ENCODE data around the gene HEYL.
"Not testable (repeated sequence)": the region's sequence is repeated elsewhere in the genome, so short reads cannot be mapped to it uniquely, and the experiment has no call there.

The HEYL gene

DNA sequence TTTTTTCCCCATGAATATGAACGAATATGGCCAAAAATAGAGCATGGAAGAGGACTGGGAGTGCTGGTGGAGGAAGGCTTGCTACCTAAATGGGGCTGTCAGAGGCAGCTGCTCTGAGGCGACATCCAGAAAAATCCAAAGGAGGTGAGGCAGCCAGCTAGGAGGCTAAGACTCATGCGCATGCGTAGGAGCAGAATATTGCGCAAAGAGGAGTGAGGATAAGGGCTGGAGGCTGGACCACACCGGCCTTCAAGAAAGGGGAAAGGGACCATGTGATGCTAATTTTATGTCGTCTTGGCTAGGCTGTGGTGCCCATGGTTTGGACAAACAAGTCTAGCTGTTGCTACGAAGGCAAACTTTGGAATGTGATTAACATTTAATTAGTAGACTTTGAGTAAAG is 30.5 kb downstream of the HEYL start:
- Histone ChIP-seq H3K4me3 (replicated peaks; ENCODE audit: low read depth, low read length) (no peak overlapping the region), H3K27me3 (replicated peaks; ENCODE audit: control insufficient read depth, insufficient read depth, low read length) (no peaks in the 10 kb centered on the region), H3K36me3 (ENCODE audit: control insufficient read depth, insufficient read depth, low read length) (no peaks in the 10 kb centered on the region)
- DNase-seq (ENCODE audit: extremely low read depth, insufficient read length) = no peak
- TF ChIP-seq, protein P1, sequence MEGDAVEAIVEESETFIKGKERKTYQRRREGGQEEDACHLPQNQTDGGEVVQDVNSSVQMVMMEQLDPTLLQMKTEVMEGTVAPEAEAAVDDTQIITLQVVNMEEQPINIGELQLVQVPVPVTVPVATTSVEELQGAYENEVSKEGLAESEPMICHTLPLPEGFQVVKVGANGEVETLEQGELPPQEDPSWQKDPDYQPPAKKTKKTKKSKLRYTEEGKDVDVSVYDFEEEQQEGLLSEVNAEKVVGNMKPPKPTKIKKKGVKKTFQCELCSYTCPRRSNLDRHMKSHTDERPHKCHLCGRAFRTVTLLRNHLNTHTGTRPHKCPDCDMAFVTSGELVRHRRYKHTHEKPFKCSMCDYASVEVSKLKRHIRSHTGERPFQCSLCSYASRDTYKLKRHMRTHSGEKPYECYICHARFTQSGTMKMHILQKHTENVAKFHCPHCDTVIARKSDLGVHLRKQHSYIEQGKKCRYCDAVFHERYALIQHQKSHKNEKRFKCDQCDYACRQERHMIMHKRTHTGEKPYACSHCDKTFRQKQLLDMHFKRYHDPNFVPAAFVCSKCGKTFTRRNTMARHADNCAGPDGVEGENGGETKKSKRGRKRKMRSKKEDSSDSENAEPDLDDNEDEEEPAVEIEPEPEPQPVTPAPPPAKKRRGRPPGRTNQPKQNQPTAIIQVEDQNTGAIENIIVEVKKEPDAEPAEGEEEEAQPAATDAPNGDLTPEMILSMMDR (IDR thresholded peaks at IDR 0.05; ENCODE audit: insufficient read depth, low read length, poor library complexity, severe bottlenecking) = no peak

DNA sequence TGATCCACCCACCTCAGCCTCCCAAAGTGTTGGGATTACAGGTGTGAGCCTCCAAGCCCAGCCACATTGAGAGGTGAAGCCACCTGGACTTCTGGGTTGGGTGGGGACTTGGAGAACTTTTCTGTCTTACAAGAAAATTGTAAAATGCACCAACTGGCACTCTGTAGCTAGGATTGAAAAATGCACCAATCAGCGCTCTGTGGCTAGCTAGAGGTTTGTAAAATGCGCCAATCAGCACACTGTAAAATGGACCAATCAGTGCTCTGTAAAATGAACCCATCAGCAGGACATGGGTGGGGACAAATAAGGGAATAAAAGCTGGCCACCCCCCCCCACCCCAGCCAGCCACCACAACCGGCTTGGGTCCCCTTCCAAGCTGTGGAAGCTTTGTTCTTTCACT is 35.8 kb downstream of the HEYL start:
- H3K27me3 ChIP-seq (replicated peaks; ENCODE audit: control insufficient read depth, insufficient read depth, low read length); H3K4me3 ChIP-seq (replicated peaks; ENCODE audit: low read depth, low read length); H3K36me3 ChIP-seq (ENCODE audit: control insufficient read depth, insufficient read depth, low read length); DNase-seq (ENCODE audit: extremely low read depth, insufficient read length): not testable (repeated sequence)

GRCh38 chr1:39601667-39602255 is 37.7 kb downstream of the HEYL start:
- H3K36me3 ChIP-seq (ENCODE audit: control insufficient read depth, insufficient read depth, low read length); DNase-seq (ENCODE audit: extremely low read depth, insufficient read length); H3K4me3 ChIP-seq (replicated peaks; ENCODE audit: low read depth, low read length); H3K27me3 ChIP-seq (replicated peaks; ENCODE audit: control insufficient read depth, insufficient read depth, low read length): not testable (repeated sequence)

GRCh38 chr1:39596163-39596562 is 43.3 kb downstream of the HEYL start:
- no peak for DNase-seq (ENCODE audit: extremely low read depth, insufficient read length)
- H3K36me3 ChIP-seq (ENCODE audit: control insufficient read depth, insufficient read depth, low read length) = no peaks in the 10 kb centered on the region
- no peaks in the 10 kb centered on the region for H3K27me3 ChIP-seq (replicated peaks; ENCODE audit: control insufficient read depth, insufficient read depth, low read length)
- H3K4me3 ChIP-seq (replicated peaks; ENCODE audit: low read depth, low read length) = no peak overlapping the region
- TF ChIP-seq, protein P1 (IDR thresholded peaks at IDR 0.05; ENCODE audit: insufficient read depth, low read length, poor library complexity, severe bottlenecking) = no peak

DNA sequence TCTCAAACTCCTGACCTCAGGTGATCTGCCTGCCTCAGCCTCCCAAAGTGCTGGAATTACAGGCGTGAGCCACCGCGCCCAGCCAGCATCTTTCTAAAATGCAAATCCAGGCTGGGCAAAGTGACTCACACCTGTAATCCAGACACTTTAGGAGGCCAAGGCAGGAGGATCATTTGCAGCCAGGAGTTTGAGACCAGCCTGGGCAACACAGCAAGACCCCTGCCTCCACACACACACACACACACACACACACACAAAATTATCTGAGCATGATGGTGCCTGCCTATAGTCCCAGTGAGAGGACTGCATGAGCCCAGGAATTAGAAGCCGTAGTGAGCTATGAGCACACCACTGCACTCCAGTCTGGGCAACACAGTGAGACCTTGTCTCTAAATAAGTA is 46.1 kb downstream of the HEYL start:
- no peak overlapping the region for H3K4me3 ChIP-seq (replicated peaks; ENCODE audit: low read depth, low read length)
- H3K27me3 ChIP-seq (replicated peaks; ENCODE audit: control insufficient read depth, insufficient read depth, low read length) = no peaks in the 10 kb centered on the region
- H3K36me3 ChIP-seq (ENCODE audit: control insufficient read depth, insufficient read depth, low read length) = no peaks in the 10 kb centered on the region
- no peak for DNase-seq (ENCODE audit: extremely low read depth, insufficient read length)
- TF ChIP-seq, protein P1 (IDR thresholded peaks at IDR 0.05; ENCODE audit: insufficient read depth, low read length, poor library complexity, severe bottlenecking) = no peak

DNA sequence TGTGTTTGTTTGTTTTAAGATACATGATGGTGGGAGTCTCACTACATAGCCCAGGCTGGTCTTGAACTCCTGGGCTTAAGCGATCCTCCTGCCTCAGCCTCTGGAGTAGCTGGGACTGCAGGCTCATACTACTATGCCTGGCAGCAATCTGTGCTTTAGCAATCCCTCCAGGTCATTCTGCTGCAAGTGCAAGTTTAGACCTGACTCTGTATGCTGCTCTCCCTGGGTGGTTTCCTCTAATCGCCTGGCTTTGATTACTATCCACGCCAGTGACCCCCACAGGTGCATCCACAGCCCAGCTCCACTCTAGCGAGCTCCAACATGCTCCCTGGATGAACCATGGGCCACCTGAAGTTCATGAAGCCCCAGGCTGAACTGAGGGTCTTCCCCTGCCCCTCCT is 47.4 kb downstream of the HEYL start:
- H3K36me3 ChIP-seq (ENCODE audit: control insufficient read depth, insufficient read depth, low read length) = no peaks in the 10 kb centered on the region
- no peaks in the 10 kb centered on the region for H3K27me3 ChIP-seq (replicated peaks; ENCODE audit: control insufficient read depth, insufficient read depth, low read length)
- no peak for DNase-seq (ENCODE audit: extremely low read depth, insufficient read length)
- H3K4me3 ChIP-seq (replicated peaks; ENCODE audit: low read depth, low read length) = no peak overlapping the region
- TF ChIP-seq, protein P1 (IDR thresholded peaks at IDR 0.05; ENCODE audit: insufficient read depth, low read length, poor library complexity, severe bottlenecking) = no peak

- Histone ChIP-seq H3K36me3 (ENCODE audit: control insufficient read depth, insufficient read depth, low read length) (no peaks in the 10 kb centered on the region), H3K4me3 (replicated peaks; ENCODE audit: low read depth, low read length) (no peak overlapping the region), H3K27me3 (replicated peaks; ENCODE audit: control insufficient read depth, insufficient read depth, low read length) (no peaks in the 10 kb centered on the region)
- DNase-seq (ENCODE audit: extremely low read depth, insufficient read length) = no peak
- TF ChIP-seq, protein P1 (IDR thresholded peaks at IDR 0.05; ENCODE audit: insufficient read depth, low read length, poor library complexity, severe bottlenecking) = no peak
Observed at GRCh38 chr1:39590546-39590945, 48.9 kb downstream of the HEYL start.
